Heart left ventricle (tissue), 13 donors: ENCODE data around the gene SNUPN.

ENCODE experiments used
- CTCF ChIP-seq, 12 donors: fragments of 200-600 bp; sonication (generic) in 4 of 12; IDR thresholded peaks; one replicate each; pipeline versions ENCODE4 v1.5.0 to v1.8.0; 2018 to 2022; ENCODE audit warnings: antibody characterized with exemption in 12 of 12, mild to moderate bottlenecking in 5 of 12
- POLR2A ChIP-seq, 2 donors: fragments of 450-650 bp; IDR thresholded peaks; one replicate each; pipeline ENCODE4 v1.6.1; 2017; ENCODE audit warnings: antibody characterized with exemption in 2 of 2, mild to moderate bottlenecking in 2 of 2, moderate library complexity in 2 of 2
- donor health status: ischemic (EF 13 %, LVEDD 7.1; RV severe dilation, severe dysfunction).
- donor health status: DM: no; HTN: yes; CAD: no.
- donor health status: DM: no; HTN: no; CAD: no.
- donor health status: ischemic (EF 25% LVEDD 6.9; RV normal size, moderate dysfunction).
- donor health status: ischemic (EF 25% LVEDD 5.7; RV mildly dilated, moderate dysfunction).
- donor health status: ischemic (EF 35%, LVEDD 5.7; RV mildly dilated, moderate dysfunction).
- donor health status: nonischemic (EF 11% LVEDD 7.7; RV severe dilation, severe dysfunction).
- donor health status: DM: yes; HTN: yes; CAD: no.
- donor health status: PGD.
- donor health status: ischemic (EF 29% LVEDD 5.4; RV normal size, mild dysfunction).
- donor health status: nonischemic (EF 23%, LVEDD 6.1; RV moderate dilation, normal function).

- TF ChIP-seq CTCF (IDR thresholded peaks at IDR 0.05) (no peak), POLR2A (IDR thresholded peaks at IDR 0.05) (no peak)
Observed at GRCh38 chr15:75649045-75649761, 23.7 kb upstream of the SNUPN start.
